DOHH2 (cell line): ENCODE data around the gene PMPCA.

Experiments used
- H3F3A ChIP-seq: fragments of 200-600 bp; sonication (generic), shearing (Covaris generic); 2 replicates; pipeline ENCODE4 v1.6.0; 2016; ENCODE audit warnings: antibody characterized with exemption, mild to moderate bottlenecking; ENCODE audit not compliant: control insufficient read depth, insufficient read depth
- H3K27ac ChIP-seq: fragments of 200-600 bp; sonication (generic); 2 replicates; pipeline ENCODE4 v1.5.1; 2014; ENCODE audit warnings: low read depth, mild to moderate bottlenecking, low read length, moderate library complexity
- H3K27me3 ChIP-seq: fragments of 200-600 bp; sonication (generic); 2 replicates; pipeline ENCODE4 v1.6.1; 2014; ENCODE audit warnings: mild to moderate bottlenecking, low read length, mixed read lengths; ENCODE audit not compliant: control insufficient read depth
- H3K36me3 ChIP-seq: fragments of 200-600 bp; sonication (generic); 2 replicates; pipeline ENCODE4 v1.6.1; 2014; ENCODE audit warnings: mild to moderate bottlenecking, low read length, moderate library complexity, mixed read lengths; ENCODE audit not compliant: control insufficient read depth
- H3K4me1 ChIP-seq: fragments of 200-600 bp; sonication (generic); 2 replicates; pipeline ENCODE4 v1.6.1; 2014; ENCODE audit warnings: mild to moderate bottlenecking, low read length, mixed read lengths; ENCODE audit not compliant: control insufficient read depth
- H3K4me2 ChIP-seq: fragments of 200-600 bp; sonication (generic); 2 replicates; pipeline ENCODE4 v1.6.0; 2014; ENCODE audit warnings: mild to moderate bottlenecking, low read length, moderate library complexity
- H3K4me3 ChIP-seq: fragments of 200-600 bp; sonication (generic); 2 replicates; pipeline ENCODE4 v1.5.1; 2014; ENCODE audit warnings: mild to moderate bottlenecking, low read length, mixed read lengths
- H3K79me2 ChIP-seq: fragments of 200-600 bp; sonication (generic); 2 replicates; pipeline ENCODE4 v1.6.1; 2014; ENCODE audit warnings: mild to moderate bottlenecking, low read length, mixed read lengths; ENCODE audit not compliant: control insufficient read depth
- H3K9me2 ChIP-seq: fragments of 200-600 bp; sonication (generic); replicated peaks from 2 replicates; pipeline ENCODE4 v1.6.1; 2014; ENCODE audit warnings: mild to moderate bottlenecking, low read length, mixed read lengths; ENCODE audit not compliant: control insufficient read depth
- H3K9me3 ChIP-seq: fragments of 200-600 bp; sonication (generic); 2 replicates; pipeline ENCODE4 v1.6.1; 2014; ENCODE audit warnings: antibody characterized with exemption, low read length, mixed read lengths; ENCODE audit not compliant: control insufficient read depth, insufficient read depth
- H4K20me1 ChIP-seq: fragments of 200-600 bp; sonication (generic); 2 replicates; pipeline ENCODE4 v1.6.0; 2014; ENCODE audit warnings: low read depth, mild to moderate bottlenecking, antibody characterized with exemption, low read length, moderate library complexity; ENCODE audit not compliant: control insufficient read depth, insufficient read depth
- CTCF ChIP-seq: fragments of 200-600 bp; sonication (generic); IDR thresholded peaks from one replicate; pipeline ENCODE4 v1.5.1; 2014; ENCODE audit warnings: antibody characterized with exemption, mild to moderate bottlenecking, low read depth, low read length; ENCODE audit not compliant: poor library complexity, severe bottlenecking
- EZH2phosphoT487 ChIP-seq: fragments of 200-600 bp; sonication (generic); IDR thresholded peaks from 2 replicates; pipeline ENCODE4 v1.6.1; 2017; ENCODE audit warnings: borderline replicate concordance, mild to moderate bottlenecking, antibody characterized with exemption, low read length, moderate library complexity, mixed read lengths

PMPCA gene

GRCh38 chr9:136447173-136447778 lies 36.8 kb downstream of the PMPCA start:
- H3K27ac ChIP-seq, result no peak overlapping the region
- no peak overlapping the region for H3K4me3 ChIP-seq
- H3K4me1 ChIP-seq, result no peaks in the 10 kb centered on the region

GRCh38 chr9:136448655-136449054 lies 38.2 kb downstream of the PMPCA start:
- H4K20me1 ChIP-seq, result no peaks in the 10 kb centered on the region
- no peaks in the 10 kb centered on the region for H3K4me1 ChIP-seq
- no peaks in the 10 kb centered on the region for H3K79me2 ChIP-seq
- no peak overlapping the region for H3K4me2 ChIP-seq
- H3F3A ChIP-seq, result no peaks in the 10 kb centered on the region
- H3K4me3 ChIP-seq, result no peak overlapping the region
- no peak overlapping the region for H3K27ac ChIP-seq
- no peaks in the 10 kb centered on the region for H3K9me2 ChIP-seq
- TF ChIP-seq EZH2phosphoT487 (no peak), CTCF (no peak)
- no peaks in the 10 kb centered on the region for H3K9me3 ChIP-seq
- H3K36me3 ChIP-seq, result peaks cover 75% of the 10 kb centered on the region
- H3K27me3 ChIP-seq, result no peaks in the 10 kb centered on the region

More at GRCh38 chr9:136447173-136447778, 36.8 kb downstream of the PMPCA start:
- TF ChIP-seq CTCF, result no peak
- TF ChIP-seq EZH2phosphoT487, result no peak
- Histone ChIP-seq H3K9me3 (no peaks in the 10 kb centered on the region), H3F3A (no peaks in the 10 kb centered on the region), H3K36me3 (peaks cover 77% of the 10 kb centered on the region), H3K4me2 (no peak overlapping the region), H4K20me1 (no peaks in the 10 kb centered on the region), H3K79me2 (no peaks in the 10 kb centered on the region), H3K9me2 (no peaks in the 10 kb centered on the region), H3K27me3 (no peaks in the 10 kb centered on the region)

- H3K27ac ChIP-seq, result no peak overlapping the region
Measured at GRCh38 chr9:136451221-136451877, 40.9 kb downstream of the PMPCA start.

More at GRCh38 chr9:136451221-136451877, 40.9 kb downstream of the PMPCA start:
- Histone ChIP-seq H3F3A (no peaks in the 10 kb centered on the region), H4K20me1 (no peaks in the 10 kb centered on the region), H3K9me2 (no peaks in the 10 kb centered on the region), H3K9me3 (no peaks in the 10 kb centered on the region), H3K4me2 (no peak overlapping the region), H3K4me1 (no peaks in the 10 kb centered on the region), H3K27me3 (no peaks in the 10 kb centered on the region), H3K36me3 (peaks cover 81% of the 10 kb centered on the region), H3K4me3 (no peak overlapping the region), H3K79me2 (no peaks in the 10 kb centered on the region)
- TF ChIP-seq CTCF (peak; percentile 9), EZH2phosphoT487 (no peak)
